ENCODE data around the gene PHF21B.

- TF ChIP-seq CTCF (IDR thresholded peaks at IDR 0.05) (no peak), POLR2A (IDR thresholded peaks at IDR 0.05) (no peak)
Observed at GRCh38 chr22:44965171-44965570, 44.6 kb downstream of the PHF21B start.

All from sigmoid colon (tissue), 3 donors.